ENCODE measurements around the gene TCF4. TPM values are rescaled to one million over a fixed set of nuclear protein-coding genes. Genes with fewer than 3 reads are reported as not detected.

Gene TCF4
- total RNA-seq, 4 donors from 2014 or later: 58.0 to 84.3 (median 68.1) TPM

DNA sequence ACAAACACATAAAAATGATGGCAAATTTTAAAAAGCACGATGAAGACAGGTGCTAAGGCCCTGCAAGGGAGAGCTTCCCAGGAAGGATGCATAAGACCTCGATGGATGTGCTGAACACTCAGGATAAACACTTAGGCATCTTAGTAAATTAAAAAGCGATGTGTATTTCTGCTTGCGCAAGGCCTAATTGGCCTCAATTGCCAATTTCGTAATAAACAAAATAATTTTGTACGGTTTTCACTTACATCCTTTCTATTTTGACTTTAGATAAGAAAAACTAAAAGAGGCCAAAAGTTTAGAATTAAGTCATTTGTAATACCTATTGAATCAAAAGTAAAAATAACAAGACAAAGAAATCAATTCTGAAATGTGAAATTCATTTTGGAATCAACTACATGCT lies 189.1 kb downstream of the TCF4 start:
- TF ChIP-seq EP300 (IDR thresholded peaks at IDR 0.05) (no peak), POLR2AphosphoS5 (IDR thresholded peaks at IDR 0.05) (no peak), CTCF (IDR thresholded peaks at IDR 0.05) (no peak)
- Histone ChIP-seq H3K4me3 (no peak overlapping the region), H3K36me3 (no peaks in the 10 kb centered on the region), H3K27me3 (no peaks in the 10 kb centered on the region), H3K4me1 (peaks cover 7 to 55% (median 27%) of the 10 kb centered on the region in 4 donors), H3K27ac (replicated peaks in 1 of 4) (peak overlapping the region in 3 of 4 donors; percentile 13 to 78 (median 33)), H3K9me3 (no peaks in the 10 kb centered on the region)
- intact Hi-C loops (cut with DNase I): no loop called here
- 73% methylated on average over 6 of the region's 6 CpGs for WGBS
- DNase-seq (ENCODE audit: extremely low spot score): no peak

GRCh38 chr18:55396979-55397378 lies 191.0 kb downstream of the TCF4 start:
- no peaks in the 10 kb centered on the region for H3K27me3 ChIP-seq
- H3K27ac ChIP-seq (replicated peaks in 1 of 4): no peak overlapping the region
- TF ChIP-seq CTCF (IDR thresholded peaks at IDR 0.05): no peak
- TF ChIP-seq POLR2A (IDR thresholded peaks at IDR 0.05; ENCODE audit: low read depth): no peak
- no peak for TF ChIP-seq POLR2AphosphoS5 (IDR thresholded peaks at IDR 0.05)
- no peak for TF ChIP-seq EP300 (IDR thresholded peaks at IDR 0.05)
- peaks cover 5 to 39% (median 10%) of the 10 kb centered on the region in 4 donors for H3K4me1 ChIP-seq
- intact Hi-C loops (cut with DNase I): no loop called here
- H3K36me3 ChIP-seq: no peaks in the 10 kb centered on the region
- H3K4me3 ChIP-seq: no peak overlapping the region
- H3K9me3 ChIP-seq: no peaks in the 10 kb centered on the region
- WGBS: 40% methylated on average over 2 of the region's 2 CpGs
- DNase-seq (ENCODE audit: extremely low spot score): no peak

GRCh38 chr18:55396267-55396905 lies 191.6 kb downstream of the TCF4 start:
- Histone ChIP-seq H3K27ac (replicated peaks in 1 of 4) (peak overlapping the region in 1 of 4 donors; percentile 22), H3K9me3 (no peaks in the 10 kb centered on the region), H3K4me1 (peaks cover 0 to 33% (median 4%) of the 10 kb centered on the region in 4 donors), H3K36me3 (no peaks in the 10 kb centered on the region), H3K27me3 (no peaks in the 10 kb centered on the region), H3K4me3 (no peak overlapping the region)
- 94% methylated on average over 3 of the region's 3 CpGs for WGBS
- TF ChIP-seq POLR2AphosphoS5 (IDR thresholded peaks at IDR 0.05) (no peak), EP300 (IDR thresholded peaks at IDR 0.05) (no peak), CTCF (IDR thresholded peaks at IDR 0.05) (no peak), POLR2A (IDR thresholded peaks at IDR 0.05; ENCODE audit: low read depth) (no peak)
- DNase-seq (ENCODE audit: extremely low spot score): no peak
- intact Hi-C loops (cut with DNase I): no loop called here

GRCh38 chr18:55395799-55396198 lies 192.2 kb downstream of the TCF4 start:
- DNase-seq (ENCODE audit: extremely low spot score): no peak
- no peaks in the 10 kb centered on the region for H3K36me3 ChIP-seq
- WGBS: 81% methylated on average over 6 of the region's 6 CpGs
- peak overlapping the region in 1 of 4 donors; percentile 22 for H3K27ac ChIP-seq (replicated peaks in 1 of 4)
- no peaks in the 10 kb centered on the region for H3K27me3 ChIP-seq
- intact Hi-C loops (cut with DNase I): no loop called here
- TF ChIP-seq CTCF (IDR thresholded peaks at IDR 0.05) (no peak), POLR2AphosphoS5 (IDR thresholded peaks at IDR 0.05) (no peak), EP300 (IDR thresholded peaks at IDR 0.05) (no peak), POLR2A (IDR thresholded peaks at IDR 0.05; ENCODE audit: low read depth) (no peak)
- peaks cover 0 to 27% (median 0%) of the 10 kb centered on the region in 4 donors for H3K4me1 ChIP-seq
- H3K9me3 ChIP-seq: no peaks in the 10 kb centered on the region
- no peak overlapping the region for H3K4me3 ChIP-seq

DNA sequence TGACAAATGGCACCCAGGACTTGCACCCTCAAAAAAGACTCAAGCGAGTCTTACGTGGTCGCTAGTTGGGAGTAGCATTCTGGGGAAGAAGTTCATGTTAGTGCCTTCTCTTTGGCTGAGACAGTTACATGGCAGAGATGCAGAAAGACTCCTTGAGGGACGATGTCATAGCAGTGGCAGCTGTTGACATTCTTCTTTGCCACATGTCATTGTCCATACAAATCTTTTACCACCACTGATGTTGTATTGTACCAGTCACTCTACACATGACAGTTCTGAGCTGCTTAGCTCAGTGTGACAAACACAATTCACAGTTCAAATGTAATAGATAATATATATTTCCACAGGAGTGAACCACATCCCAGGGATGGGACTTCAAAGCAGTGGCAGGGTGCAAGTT lies 197.1 kb downstream of the TCF4 start:
- Histone ChIP-seq H3K36me3 (no peaks in the 10 kb centered on the region), H3K9me3 (no peaks in the 10 kb centered on the region), H3K4me3 (no peak overlapping the region), H3K4me1 (peaks cover 2 to 26% (median 18%) of the 10 kb centered on the region in 4 donors), H3K27me3 (no peaks in the 10 kb centered on the region), H3K27ac (replicated peaks in 1 of 4) (no peak overlapping the region)
- intact Hi-C loops (cut with DNase I): no loop called here
- 96% methylated on average over 4 of the region's 4 CpGs for WGBS
- no peak for DNase-seq (ENCODE audit: extremely low spot score)
- TF ChIP-seq EP300 (IDR thresholded peaks at IDR 0.05) (no peak), POLR2AphosphoS5 (IDR thresholded peaks at IDR 0.05) (no peak), CTCF (IDR thresholded peaks at IDR 0.05) (no peak), POLR2A (IDR thresholded peaks at IDR 0.05; ENCODE audit: low read depth) (no peak)
